Duodenal mucosa (tissue), 2 donors: ENCODE measurements around the gene ZDHHC14.
"Not testable (repeated sequence)": the region's sequence is repeated elsewhere in the genome, so short reads cannot be mapped to it uniquely, and the experiment has no call there.

ENCODE experiments used
- H3K27ac ChIP-seq: one replicate; pipeline ENCODE4 v1.7.0; 2013; ENCODE audit warnings: low read depth, low read length
- H3K27me3 ChIP-seq, 2 donors: one replicate each; pipeline ENCODE4 v1.7.0; 2013; ENCODE audit warnings: low read length in 2 of 2, control low read depth in 1 of 2; ENCODE audit not compliant: insufficient read depth in 2 of 2, control insufficient read depth in 1 of 2
- H3K36me3 ChIP-seq, 2 donors: one replicate each; pipeline ENCODE4 v1.7.0; 2013; ENCODE audit warnings: low read length in 2 of 2, control low read depth in 1 of 2; ENCODE audit not compliant: insufficient read depth in 2 of 2, control insufficient read depth in 1 of 2
- H3K4me1 ChIP-seq, 2 donors: one replicate each; pipeline ENCODE4 v1.7.0; 2013; ENCODE audit warnings: low read length in 2 of 2, control low read depth in 1 of 2; ENCODE audit not compliant: insufficient read depth in 2 of 2, control insufficient read depth in 1 of 2
- H3K4me3 ChIP-seq, 2 donors: one replicate each; pipeline ENCODE4 v1.7.0; 2013; ENCODE audit warnings: low read length in 2 of 2, low read depth in 1 of 2
- H3K9ac ChIP-seq, 2 donors: one replicate each; pipeline ENCODE4 v1.7.0; 2013; ENCODE audit warnings: low read length in 2 of 2, low read depth in 1 of 2
- H3K9me3 ChIP-seq, 2 donors: one replicate each; pipeline ENCODE4 v1.7.0; 2013; ENCODE audit warnings: low read length in 2 of 2, control low read depth in 1 of 2; ENCODE audit not compliant: control insufficient read depth in 1 of 2

The ZDHHC14 gene

GRCh38 chr6:157390273-157391060 is 9.5 kb downstream of the ZDHHC14 start:
- Histone ChIP-seq H3K4me3 (no peak overlapping the region), H3K9ac (no peak overlapping the region), H3K27ac (no peak overlapping the region), H3K36me3 (peaks cover 0 to 5% of the 10 kb centered on the region in 2 donors), H3K4me1 (peaks cover 18 to 25% of the 10 kb centered on the region in 2 donors), H3K9me3 (peaks cover 0 to 14% of the 10 kb centered on the region in 2 donors), H3K27me3 (no peaks in the 10 kb centered on the region)

GRCh38 chr6:157392927-157393668 is 12.1 kb downstream of the ZDHHC14 start:
- peak overlapping the region; percentile 13 to 30 for H3K4me3 ChIP-seq
- H3K9me3 ChIP-seq, result peaks cover 0 to 14% of the 10 kb centered on the region in 2 donors
- peaks cover 18 to 20% of the 10 kb centered on the region in 2 donors for H3K4me1 ChIP-seq
- peaks cover 0 to 5% of the 10 kb centered on the region in 2 donors for H3K36me3 ChIP-seq
- no peak overlapping the region for H3K27ac ChIP-seq
- no peaks in the 10 kb centered on the region for H3K27me3 ChIP-seq
- H3K9ac ChIP-seq, result no peak overlapping the region

- Histone ChIP-seq H3K9ac (no peak overlapping the region), H3K27ac (no peak overlapping the region), H3K9me3 (peaks cover 0 to 14% of the 10 kb centered on the region in 2 donors), H3K36me3 (peaks cover 0 to 5% of the 10 kb centered on the region in 2 donors), H3K27me3 (no peaks in the 10 kb centered on the region), H3K4me3 (peak overlapping the region; percentile 13 to 30), H3K4me1 (peaks cover 18 to 19% of the 10 kb centered on the region in 2 donors)
Measured at GRCh38 chr6:157393669-157394327, 12.8 kb downstream of the ZDHHC14 start.

- not testable (repeated sequence) for H3K27ac ChIP-seq, H3K4me3 ChIP-seq, H3K9ac ChIP-seq, H3K36me3 ChIP-seq, H3K27me3 ChIP-seq
- Histone ChIP-seq H3K9me3 (peaks cover 0 to 10% of the 10 kb centered on the region in 2 donors), H3K4me1 (peaks cover 18 to 19% of the 10 kb centered on the region in 2 donors)
Measured at GRCh38 chr6:157395199-157395598, 14.2 kb downstream of the ZDHHC14 start.

GRCh38 chr6:157396026-157396425 is 15.0 kb downstream of the ZDHHC14 start:
- Histone ChIP-seq H3K27ac (no peak overlapping the region), H3K27me3 (no peaks in the 10 kb centered on the region), H3K4me1 (peaks cover 18 to 19% of the 10 kb centered on the region in 2 donors), H3K36me3 (peaks cover 3% of the 10 kb centered on the region in 2 donors), H3K9ac (no peak overlapping the region), H3K4me3 (no peak overlapping the region), H3K9me3 (peaks cover 0 to 2% of the 10 kb centered on the region in 2 donors)

- H3K4me3 ChIP-seq, result no peak overlapping the region
- H3K9ac ChIP-seq, result no peak overlapping the region
- no peaks in the 10 kb centered on the region for H3K27me3 ChIP-seq
- H3K4me1 ChIP-seq, result peaks cover 18 to 19% of the 10 kb centered on the region in 2 donors
- H3K36me3 ChIP-seq, result peaks cover 0 to 3% of the 10 kb centered on the region in 2 donors
- no peak overlapping the region for H3K27ac ChIP-seq
- no peaks in the 10 kb centered on the region for H3K9me3 ChIP-seq
Measured at GRCh38 chr6:157397660-157398059, 16.7 kb downstream of the ZDHHC14 start.

GRCh38 chr6:157398151-157398550 is 17.2 kb downstream of the ZDHHC14 start:
- no peak overlapping the region for H3K27ac ChIP-seq
- H3K36me3 ChIP-seq, result peaks cover 0 to 3% of the 10 kb centered on the region in 2 donors
- H3K9me3 ChIP-seq, result no peaks in the 10 kb centered on the region
- peaks cover 16 to 18% of the 10 kb centered on the region in 2 donors for H3K4me1 ChIP-seq
- no peaks in the 10 kb centered on the region for H3K27me3 ChIP-seq
- H3K9ac ChIP-seq, result no peak overlapping the region
- H3K4me3 ChIP-seq, result no peak overlapping the region

GRCh38 chr6:157400676-157401075 is 19.7 kb downstream of the ZDHHC14 start:
- Histone ChIP-seq H3K27ac (no peak overlapping the region), H3K27me3 (no peaks in the 10 kb centered on the region), H3K36me3 (peaks cover 0 to 3% of the 10 kb centered on the region in 2 donors), H3K9ac (no peak overlapping the region), H3K9me3 (no peaks in the 10 kb centered on the region), H3K4me1 (no peaks in the 10 kb centered on the region), H3K4me3 (no peak overlapping the region)

GRCh38 chr6:157401734-157402338 is 20.8 kb downstream of the ZDHHC14 start:
- no peak overlapping the region for H3K9ac ChIP-seq
- peaks cover 0 to 3% of the 10 kb centered on the region in 2 donors for H3K36me3 ChIP-seq
- no peak overlapping the region for H3K27ac ChIP-seq
- no peak overlapping the region for H3K4me3 ChIP-seq
- no peaks in the 10 kb centered on the region for H3K4me1 ChIP-seq
- no peaks in the 10 kb centered on the region for H3K9me3 ChIP-seq
- H3K27me3 ChIP-seq, result no peaks in the 10 kb centered on the region
